HG03039 (cell line): ENCODE measurements around the gene PERP.
"Not testable (repeated sequence)": the region's sequence is repeated elsewhere in the genome, so short reads cannot be mapped to it uniquely, and the experiment has no call there.

Experiments
- ATAC-seq: cut with Tn5 transposase; IDR thresholded peaks from one replicate; pipeline ENCODE4 v1.9.1; 2021; ENCODE audit warnings: mild to moderate bottlenecking, moderate library complexity; ENCODE audit not compliant: unreplicated experiment

PERP gene

GRCh38 chr6:138107078-138107751 lies at the start of gene PERP:
TSS of gene PERP (minus strand) at chr6:138107419. CDS start at chr6:138107340, 79 bp downstream.
- peak; percentile 63 for ATAC-seq

- no peak for ATAC-seq
Observed at GRCh38 chr6:138155443-138155842, 48.2 kb upstream of the PERP start.

- ATAC-seq: no peak
Observed at GRCh38 chr6:138146544-138146943, 39.3 kb upstream of the PERP start.

GRCh38 chr6:138145402-138145801 lies 38.2 kb upstream of the PERP start:
- no peak for ATAC-seq

GRCh38 chr6:138142806-138143205 lies 35.6 kb upstream of the PERP start:
- ATAC-seq: no peak

- no peak for ATAC-seq
Observed at GRCh38 chr6:138129190-138129589, 22.0 kb upstream of the PERP start.

GRCh38 chr6:138128096-138128495 lies 20.9 kb upstream of the PERP start:
- ATAC-seq: no peak

GRCh38 chr6:138124096-138124495 lies 16.9 kb upstream of the PERP start:
- ATAC-seq: no peak

GRCh38 chr6:138119976-138120375 lies 12.8 kb upstream of the PERP start:
- no peak for ATAC-seq

- ATAC-seq: not testable (repeated sequence)
Observed at GRCh38 chr6:138119229-138119628, 12.0 kb upstream of the PERP start.

- no peak for ATAC-seq
Observed at GRCh38 chr6:138117376-138117914, 10.2 kb upstream of the PERP start.

- no peak for ATAC-seq
Observed at GRCh38 chr6:138116661-138116999, 9.4 kb upstream of the PERP start.

- no peak for ATAC-seq
Observed at GRCh38 chr6:138115877-138116660, 8.8 kb upstream of the PERP start.

- no peak for ATAC-seq
Observed at GRCh38 chr6:138115201-138115600, 8.0 kb upstream of the PERP start.

- no peak for ATAC-seq
Observed at GRCh38 chr6:138113588-138114210, 6.5 kb upstream of the PERP start.

- ATAC-seq: no peak
Observed at GRCh38 chr6:138110229-138110628, 3.0 kb upstream of the PERP start.

- ATAC-seq: peak; percentile 37
Observed at GRCh38 chr6:138109042-138109997, 2.1 kb upstream of the PERP start.

- ATAC-seq: no peak
Observed at GRCh38 chr6:138107752-138108592, 753 bp upstream of the PERP start.

GRCh38 chr6:138106665-138107077 lies 548 bp downstream of the PERP start:
- no peak for ATAC-seq
